ENCODE results near the gene PAN3.

PAN3 gene

DNA sequence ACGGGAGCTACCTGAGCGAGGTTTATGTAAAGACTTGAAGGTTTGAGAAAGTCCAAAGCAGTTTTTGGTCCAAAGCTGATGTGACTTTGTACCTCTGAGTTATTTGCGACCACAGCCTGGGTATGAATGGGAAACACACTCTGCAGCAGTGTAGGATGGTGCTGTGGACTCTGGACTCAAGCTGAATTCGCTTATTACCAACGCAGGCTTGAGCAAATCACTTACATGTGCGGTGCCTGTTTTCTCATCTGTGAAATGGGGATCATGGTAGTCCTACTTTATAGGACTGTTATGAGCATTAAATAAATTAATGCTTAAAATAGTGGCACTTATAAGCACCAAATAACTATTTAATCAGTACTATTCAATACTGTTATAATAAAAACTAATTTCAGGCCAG lies 176.5 kb downstream of the PAN3 start:
- no peak for DNase-seq

DNA sequence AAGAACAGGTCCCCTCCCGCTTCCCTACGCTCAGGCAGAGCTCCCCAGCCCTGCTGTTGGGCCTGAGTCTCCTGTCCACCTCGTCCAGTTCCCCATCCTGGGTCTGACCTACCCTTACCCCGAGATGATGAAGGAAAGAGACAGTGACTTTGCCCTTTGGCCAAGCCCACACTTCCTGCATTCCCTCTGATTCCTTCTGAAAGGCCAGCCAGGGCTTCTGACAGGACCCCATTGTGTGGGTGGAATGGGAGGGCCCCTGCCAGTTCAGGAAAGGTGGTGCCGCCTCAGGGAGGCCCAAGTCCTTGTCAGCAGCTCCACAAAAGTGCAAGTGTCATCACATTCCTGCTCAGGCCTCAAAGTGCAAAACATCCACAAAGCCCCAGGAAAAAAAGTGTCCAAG lies 177.8 kb downstream of the PAN3 start:
- peak; percentile 77 for DNase-seq

DNA sequence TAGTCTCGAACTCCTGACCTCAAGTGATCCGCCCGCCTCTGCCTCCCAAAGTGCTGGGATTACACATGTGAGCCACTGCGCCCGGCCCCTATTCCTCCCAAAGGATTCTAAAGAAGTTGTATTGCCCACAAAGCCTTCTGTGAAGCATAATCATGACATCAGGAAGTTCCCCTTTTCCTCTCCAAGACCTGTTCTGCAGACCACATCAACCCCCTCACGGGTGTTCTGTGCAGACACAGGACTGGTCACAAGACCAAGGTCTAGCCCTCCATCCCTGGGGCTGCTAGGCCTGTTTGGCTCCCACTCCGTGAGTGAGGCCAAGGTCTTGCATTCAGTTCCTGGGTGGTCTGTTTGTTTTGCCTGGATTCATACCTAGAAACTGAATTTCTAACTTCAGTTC lies 178.5 kb downstream of the PAN3 start:
- DNase-seq: no peak

DNA sequence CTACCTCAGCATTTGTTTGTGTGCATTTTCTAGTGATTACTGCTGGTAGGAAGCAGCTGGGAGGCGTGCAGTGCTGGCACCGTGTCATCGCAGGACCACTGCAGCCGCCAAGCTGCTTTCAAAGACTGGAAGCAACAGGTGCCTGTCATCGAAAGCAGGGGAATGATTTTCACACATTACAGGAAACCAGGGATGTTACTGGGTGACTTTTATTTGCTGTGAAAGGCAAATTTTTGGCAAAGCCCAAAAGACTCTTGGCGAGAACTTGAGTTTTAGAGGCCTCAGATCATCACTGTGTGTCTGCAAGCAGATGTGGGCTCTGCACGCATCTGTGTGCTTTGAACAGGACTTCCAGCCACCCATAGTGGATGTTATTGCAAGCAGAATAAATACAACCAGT lies 180.2 kb downstream of the PAN3 start:
- DNase-seq: no peak

DNA sequence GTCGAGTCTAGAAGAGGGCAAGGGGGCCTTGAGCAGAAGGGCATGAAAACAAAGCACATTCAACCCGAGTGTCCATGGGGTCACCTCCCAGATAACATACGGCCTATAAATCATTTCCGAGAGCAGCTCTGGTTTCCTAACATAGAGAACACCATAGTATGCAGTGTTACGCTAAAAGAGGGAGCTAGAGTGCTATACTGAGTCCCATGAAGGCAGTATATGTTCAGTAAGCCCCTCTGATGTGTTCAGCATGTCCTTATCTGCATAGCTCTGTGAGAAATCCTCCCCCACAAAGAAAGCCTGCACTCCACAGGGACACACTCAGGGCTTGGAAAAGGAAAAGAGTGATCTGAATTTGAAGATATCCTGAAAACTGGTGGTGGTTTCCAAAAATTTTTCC lies 181.2 kb downstream of the PAN3 start:
- DNase-seq: no peak

DNA sequence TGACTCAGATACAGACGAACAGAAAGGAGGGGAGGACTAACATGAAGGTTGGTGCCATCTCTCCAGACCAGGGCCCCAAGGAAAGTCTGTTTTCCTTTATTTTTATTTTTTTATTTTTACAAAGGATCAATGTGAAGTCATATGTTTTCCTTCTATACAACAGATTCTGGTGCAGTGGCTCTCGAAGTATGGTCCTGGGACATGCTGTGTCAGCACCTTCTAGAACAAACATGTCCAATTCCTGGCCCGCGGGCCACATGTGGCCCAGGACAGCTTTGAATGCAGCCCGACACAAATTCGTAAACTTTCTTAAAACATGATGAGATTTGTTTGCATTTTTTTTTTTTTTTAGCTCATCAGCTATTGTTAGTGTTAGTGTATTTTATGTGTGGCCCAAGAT lies 181.9 kb downstream of the PAN3 start:
- DNase-seq: no peak

DNA sequence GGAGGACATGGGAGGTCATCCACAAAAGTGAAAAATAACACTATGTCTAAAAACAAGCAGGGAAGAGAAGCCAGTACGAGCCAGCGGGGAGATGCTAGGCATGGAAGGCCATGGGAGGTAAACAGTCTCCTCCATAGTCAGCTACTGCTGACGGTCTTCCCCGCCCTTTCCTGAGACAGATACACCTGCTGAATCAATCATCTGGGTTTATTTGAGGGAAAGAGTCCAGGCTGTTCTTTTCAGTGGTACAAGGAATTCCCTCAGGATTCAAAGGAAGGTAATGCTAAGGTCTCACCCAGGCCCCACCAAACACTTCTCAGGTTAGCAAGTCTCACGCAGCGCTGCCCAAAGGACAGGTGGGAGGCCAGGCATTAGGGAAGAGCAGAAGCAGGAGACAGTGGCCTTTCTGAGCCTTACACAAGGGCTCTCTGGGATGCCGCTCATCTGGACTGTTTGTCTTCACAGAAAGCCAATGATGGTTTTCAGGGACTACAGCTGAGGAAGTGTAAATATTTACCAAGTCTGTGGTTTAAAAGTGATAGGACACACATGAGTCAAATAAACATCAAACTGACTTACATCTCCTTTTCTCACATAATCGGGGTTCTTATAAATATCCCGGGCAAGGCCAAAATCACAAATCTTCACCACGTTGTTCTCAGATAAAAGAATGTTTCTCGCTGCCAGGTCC lies 182.7 kb downstream of the PAN3 start:
- DNase-seq: peak; percentile 25

DNA sequence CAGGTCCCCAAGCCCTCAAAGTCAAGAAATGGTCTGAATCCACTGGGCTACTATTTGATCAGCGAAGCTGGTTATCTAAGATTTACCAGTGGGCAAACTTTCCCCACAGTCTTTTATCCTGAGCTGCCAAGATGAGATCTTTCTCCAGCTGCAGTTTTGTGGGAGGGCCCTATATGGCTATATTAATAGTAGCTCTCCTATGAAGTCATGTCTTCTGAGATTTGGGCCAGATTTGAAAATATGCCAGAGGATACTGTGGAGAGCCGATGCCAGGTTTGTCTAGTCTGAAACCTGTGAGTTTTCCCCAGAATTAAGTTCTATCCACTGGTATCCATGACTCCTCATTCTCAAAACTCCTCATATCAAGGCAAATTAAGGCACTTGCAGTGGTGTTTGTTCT lies 183.4 kb downstream of the PAN3 start:
- no peak for DNase-seq

DNA sequence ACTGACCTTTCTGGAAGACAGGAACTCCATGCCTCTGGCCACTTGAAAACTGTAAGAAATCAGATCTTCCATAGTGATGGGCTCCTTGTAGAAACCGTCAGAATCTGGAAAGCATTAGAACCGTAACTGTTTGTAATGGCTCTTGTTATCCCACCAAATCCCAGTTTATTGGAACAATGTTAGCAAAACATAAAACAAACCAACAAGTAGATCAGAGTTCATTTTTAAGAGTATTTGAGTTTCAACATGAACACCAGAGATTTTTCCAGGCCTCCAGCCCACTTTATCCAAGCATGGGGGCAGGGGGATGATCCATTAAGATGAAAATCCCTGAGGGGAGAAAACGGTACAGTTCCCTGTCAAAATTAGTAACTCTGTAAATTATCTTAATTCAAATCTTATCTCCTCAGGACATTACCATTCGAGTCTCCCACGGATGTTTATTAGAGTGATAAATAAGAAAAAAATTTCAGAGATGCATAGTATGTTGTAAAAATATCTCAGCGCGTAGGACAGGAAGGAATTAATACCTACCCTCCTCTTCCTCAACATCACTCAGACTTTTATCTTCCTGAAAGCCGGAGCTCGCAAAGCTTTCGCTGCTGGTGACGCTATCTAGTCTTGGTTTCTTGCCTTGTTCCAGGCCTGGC lies 184.0 kb downstream of the PAN3 start:
- no peak for DNase-seq

DNA sequence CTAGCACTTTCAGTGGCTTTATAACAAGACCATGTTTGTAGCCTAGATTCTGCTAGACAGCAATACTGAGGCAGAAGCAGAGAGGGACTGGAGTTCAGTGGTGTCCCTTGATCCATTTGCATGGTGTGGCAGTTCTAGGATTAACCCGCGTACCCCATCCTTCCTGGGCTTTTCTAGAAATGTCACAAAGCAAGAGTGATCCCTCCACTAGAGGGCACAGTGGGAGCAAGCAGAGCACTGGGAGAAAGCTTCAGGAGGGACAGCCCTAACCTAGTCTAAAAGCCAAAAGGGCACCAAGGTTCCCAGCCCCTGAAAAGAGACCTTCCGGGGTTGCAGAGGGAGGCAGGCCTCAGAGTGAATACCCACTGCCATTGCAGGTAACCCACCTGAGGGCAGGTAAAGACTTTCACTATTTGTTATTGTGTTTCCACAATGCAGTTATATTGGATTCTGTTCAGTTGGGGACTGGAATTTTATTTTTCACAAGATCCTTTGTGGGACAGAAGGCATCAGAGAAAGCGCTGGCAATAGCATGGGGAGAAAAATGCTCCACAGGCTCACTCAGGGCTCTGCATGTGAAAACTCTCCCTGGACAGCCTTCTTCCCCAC lies 185.9 kb downstream of the PAN3 start:
- peak; percentile 82 for DNase-seq

DNA sequence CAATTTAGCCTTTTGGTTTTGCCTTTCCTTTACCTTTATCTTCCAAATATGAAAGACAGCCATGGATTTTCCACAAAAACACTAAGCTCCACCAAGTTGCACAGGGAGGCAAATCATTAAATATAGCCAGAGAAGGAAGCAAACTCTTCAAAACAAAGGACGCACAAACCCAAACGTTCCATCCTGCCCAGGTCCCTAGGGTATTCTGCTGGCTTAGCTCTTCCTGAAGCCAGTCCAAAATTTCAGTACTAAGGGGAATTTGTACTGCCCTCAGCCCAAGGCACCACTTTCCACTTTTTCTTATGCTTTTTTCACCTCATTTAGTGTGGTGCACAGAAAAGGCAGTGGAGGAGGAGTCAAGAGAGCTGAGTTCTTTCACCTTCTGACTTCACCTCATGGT lies 186.7 kb downstream of the PAN3 start:
- no peak for DNase-seq

DNA sequence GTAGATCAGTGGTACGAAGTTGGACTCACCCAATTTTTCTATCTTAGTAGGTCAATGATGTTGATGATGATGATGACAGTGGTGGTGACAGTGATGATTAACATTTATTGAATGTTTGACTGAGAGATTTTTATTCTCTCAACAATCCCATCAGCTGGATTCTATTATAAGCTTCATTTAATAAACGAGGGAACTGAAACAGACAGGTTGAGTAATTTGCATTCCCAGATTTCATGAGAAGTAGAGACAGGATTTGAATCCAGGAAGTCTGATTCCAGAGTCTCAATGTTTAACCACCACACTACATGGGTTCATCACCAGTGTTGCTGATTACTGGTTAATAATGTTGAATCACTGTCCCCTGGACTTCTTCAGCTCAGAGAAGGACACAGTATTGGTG lies 187.7 kb downstream of the PAN3 start:
- DNase-seq: no peak

DNA sequence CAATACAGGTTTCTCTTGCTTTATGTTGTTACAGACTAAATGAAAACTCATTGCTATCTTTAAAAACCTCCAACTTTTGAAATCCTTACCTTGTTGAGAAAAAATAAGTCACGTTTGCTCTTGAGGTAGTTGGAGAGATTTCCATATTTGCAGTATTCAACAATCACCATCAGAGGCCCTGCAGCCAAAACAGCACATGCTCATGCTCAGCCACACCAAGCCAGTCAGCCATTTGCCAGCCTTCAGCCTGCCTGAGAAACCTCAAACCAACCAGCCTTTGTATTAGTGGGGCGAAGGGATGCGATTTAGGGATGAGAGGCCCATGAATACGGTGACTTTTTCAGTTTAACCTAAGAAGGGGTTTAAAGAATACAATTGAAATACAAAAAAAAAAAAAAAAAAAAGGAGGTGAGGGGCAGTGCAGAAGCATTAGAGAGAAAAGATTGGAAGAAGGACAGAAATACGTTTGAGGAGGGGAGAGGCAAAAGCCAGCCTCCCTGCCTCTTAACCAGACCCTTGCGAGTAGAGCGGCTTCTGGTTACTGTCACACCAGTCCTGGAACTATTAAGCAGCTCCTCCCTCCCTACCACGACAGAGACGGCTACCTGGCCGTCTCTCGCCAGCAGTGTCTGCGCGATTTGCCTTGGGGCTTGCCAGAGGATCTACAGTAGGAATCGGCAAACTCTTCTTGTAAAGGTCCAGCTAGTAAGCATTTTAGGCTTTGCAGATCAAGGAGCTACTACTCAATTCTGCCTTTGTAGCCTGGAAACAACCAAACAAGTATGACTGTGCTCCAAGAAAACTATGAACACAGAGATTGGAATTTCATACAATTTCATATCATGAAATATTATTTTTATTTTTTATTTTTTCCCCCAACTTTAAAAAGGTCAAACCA lies 189.3 kb downstream of the PAN3 start:
- DNase-seq: peak; percentile 78

DNA sequence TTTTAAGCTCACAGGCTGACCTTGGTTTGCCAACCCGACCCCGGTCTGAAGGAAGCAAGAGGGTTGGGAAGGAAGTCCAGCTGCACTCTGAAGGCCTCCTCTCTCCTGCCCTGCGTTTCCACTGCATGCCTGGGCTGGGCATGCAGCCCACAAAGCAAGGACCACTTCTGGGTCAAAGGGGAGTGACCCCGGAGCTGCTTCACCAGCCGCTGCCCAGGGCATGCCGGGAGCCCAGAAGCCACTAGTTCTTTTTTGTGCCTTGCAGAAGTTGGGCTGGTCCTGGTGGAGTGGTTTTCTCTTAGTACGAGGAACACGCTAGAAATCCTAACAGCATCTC lies 189.9 kb downstream of the PAN3 start:
- DNase-seq: no peak

DNA sequence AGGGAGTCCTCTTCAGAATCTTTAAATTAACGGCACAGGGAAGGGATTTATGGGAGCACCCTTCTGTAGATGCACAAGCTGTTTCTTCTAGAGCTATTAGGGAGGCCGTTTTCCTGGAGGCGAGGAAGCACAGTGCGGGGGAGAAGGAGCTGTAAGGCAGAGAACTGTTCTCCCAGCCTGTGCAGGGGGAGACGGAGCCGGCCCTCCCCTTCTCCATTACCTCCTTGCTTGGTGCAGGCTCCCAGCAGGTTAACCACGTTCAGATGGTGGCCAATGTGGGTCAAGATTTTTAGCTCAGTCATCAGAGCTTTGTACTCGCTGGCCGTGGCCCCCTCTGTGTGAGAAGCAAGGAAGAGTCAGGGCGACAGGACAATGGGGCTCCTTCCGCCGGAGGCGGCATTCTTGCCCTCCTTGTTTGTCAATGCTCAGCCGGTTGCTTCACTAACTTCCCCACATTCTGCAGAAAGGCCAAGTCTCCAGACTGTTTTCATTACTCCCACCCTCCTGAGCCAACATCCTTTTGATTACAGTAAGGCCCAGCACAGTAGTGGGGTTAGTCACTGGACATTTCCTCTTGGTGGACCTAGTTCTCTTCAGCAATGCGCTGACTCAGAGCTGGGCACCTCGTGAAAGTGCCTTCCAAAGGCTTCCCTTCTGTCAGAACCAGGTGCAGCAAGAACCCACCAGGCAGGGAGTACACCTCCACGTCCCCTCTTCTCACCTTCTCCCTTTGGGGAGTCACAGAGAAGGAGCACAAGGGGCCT lies 191.2 kb downstream of the PAN3 start:
- DNase-seq: peak; percentile 77

DNA sequence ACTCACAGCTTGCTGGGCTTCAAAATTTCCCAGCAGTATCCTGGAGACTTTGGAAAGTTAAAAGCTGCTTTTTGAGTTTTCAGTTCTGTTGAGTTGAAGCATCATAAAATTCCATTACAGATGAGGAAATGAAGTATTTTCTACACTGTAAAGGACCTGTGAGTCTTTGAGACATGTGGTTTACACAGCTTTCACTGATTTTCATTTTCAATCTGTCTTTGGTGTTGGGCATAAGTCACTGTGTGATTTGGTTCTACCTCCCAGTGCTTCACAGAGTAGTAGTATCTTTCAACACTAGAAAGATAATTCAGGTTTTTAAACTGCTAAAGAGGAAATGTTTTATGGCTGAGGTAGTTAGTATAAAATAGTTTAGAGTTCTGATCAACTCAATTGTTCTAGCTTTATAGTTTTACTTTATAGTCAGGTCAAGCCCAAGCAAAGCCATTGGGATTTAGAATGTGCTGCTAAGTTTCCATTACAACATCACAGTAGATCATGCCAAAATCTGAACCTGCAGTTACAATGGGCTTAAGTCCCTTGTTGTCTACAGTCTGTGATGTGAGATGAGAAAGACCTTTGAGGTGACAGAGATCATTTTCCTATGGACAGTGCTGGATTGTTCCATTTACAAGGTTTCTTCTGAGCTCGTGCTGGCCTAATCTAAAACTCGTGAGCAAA lies 195.0 kb downstream of the PAN3 start:
- DNase-seq: no peak

DNA sequence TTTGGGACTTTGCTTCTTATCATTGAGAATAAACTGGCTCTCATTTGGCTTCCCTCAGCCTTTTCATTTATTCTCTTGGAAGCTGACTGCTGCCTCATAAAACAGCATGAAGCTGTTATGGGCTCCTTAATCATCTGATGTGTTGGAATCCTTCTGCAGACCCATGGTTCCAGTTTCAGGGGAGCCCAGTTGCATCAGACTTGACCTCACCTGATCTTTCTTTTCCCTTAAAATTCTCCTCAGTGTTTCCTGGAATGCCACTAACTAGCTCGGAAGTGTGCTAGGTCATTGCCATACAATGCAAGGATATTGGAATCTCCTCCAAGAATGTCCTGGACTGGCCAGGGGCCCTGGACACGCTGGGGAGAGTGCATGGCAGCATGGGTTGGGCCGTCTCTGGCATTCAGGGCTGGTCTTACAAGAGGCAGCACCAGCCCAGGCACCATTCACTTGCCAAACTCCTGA lies 197.9 kb downstream of the PAN3 start:
- peak; percentile 75 for DNase-seq

DNA sequence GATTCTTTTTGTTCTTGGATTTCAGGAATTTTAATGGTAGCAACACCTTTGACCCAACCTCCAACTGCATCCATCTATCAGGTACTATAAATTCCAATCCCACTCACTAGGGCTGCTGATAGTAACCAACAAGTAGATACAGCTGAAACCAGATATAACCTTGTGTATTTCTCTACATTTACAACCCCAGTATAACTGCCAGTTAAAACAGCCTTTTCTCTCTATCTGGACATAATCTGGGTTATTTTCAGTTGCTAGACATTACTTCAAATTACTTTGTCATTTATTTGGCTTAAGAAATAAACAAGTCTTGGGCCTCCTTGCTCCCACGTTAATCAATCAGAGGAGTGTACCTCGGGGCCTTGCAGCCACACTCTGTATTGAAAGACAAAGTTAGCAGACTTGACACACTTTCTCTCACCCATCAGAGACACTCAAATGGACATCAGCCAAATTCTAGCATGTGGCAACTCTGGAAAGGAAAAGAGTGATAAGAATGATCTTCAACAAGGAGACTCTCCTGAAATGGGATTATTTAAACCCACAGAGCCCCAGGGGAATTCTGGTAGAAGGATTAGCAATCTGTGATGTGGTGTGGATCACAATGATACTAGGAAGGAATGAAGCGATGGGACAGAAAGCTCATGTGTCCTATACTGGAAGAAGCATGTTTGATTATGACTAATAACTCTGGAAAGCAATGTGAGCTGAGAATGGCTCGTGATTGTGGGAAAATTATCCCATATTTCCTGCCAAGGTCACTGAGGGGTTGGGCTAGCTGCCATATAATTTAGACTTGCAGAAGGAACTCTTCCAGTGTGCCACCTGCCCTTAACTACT lies 199.0 kb downstream of the PAN3 start:
- no peak for DNase-seq

DNA sequence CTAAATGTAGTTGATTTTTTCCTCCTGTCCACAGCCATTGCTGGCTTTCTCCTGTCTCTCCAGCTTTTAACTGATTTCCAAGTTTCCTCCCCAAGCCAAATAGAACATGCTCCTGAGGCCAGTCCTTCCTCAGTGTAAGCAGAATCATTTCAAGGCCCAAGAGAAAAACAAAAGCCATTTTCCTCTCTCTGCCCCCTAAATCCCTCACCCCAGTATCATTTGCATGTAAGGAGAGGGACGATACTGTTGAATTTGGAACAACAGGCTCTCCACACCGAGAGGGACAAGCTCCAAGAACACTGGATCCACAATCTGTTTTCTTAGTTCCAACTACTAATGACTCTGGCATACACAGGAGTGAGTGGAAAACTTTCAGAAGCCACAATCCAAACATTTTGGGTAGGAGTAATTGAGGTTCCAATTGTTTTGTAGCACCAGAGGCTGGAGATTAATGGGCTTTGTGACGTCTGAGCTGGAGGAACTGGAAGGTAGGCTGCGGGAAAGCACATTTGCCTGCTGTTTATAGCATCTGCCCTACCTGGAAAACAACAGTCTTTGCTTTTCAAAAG lies 199.7 kb downstream of the PAN3 start:
- no peak for DNase-seq

DNA sequence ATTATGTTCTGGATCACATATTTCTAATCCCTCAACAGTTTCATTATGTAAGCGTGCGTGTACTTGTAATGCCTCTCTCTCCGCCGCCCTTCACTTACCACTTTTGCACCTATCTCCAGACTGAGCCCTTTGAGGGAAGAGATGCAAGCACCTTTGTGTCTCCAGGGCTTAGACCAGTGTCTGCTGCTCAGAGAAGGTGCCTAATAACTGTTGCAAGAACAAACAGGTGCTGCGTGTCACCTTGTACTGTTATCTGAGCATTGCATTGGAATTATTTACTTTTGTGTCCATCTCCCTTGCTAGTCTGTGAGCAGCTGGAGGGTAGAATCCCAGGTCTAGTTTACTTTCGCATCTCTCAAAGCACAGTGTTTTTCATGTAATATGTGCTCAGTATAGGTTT lies 200.4 kb downstream of the PAN3 start:
- DNase-seq: no peak

DNA sequence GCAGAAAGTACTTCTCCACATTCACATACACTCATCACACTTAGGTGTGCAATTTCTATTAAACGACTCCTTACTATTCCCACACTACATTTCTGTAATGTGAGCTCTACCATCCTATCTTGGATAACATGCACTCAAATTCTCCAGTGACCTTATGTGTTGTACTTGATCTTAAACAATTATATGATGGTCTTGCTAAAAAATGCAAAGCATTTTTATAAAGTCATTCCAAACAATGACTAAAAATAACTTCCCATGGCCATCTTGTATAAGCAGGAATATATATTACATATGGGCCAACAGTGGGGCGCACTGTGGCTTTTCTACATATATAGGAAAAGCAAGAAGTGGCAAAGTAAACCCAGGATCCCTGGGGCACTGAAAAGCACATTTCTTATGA lies 201.1 kb downstream of the PAN3 start:
- no peak for DNase-seq

Data from islet precursor cell (in vitro differentiated cells).